Suprapubic skin (tissue), 3 donors: ENCODE measurements around the gene SYNM.

Experiments
- CTCF ChIP-seq, 2 donors: fragments of 200-600 bp in 1 of 2; fragments of 450-650 bp in 1 of 2; sonication (generic) in 1 of 2; IDR thresholded peaks; one replicate each; pipeline ENCODE4 v1.5.1; 2016 to 2019; ENCODE audit warnings: antibody characterized with exemption in 2 of 2, mild to moderate bottlenecking in 1 of 2, moderate library complexity in 1 of 2
- EP300 ChIP-seq: sonication (generic); formaldehyde crosslinking; IDR thresholded peaks from one replicate; pipeline ENCODE4 v1.6.1; 2017; ENCODE audit warnings: antibody characterized with exemption

GRCh38 chr15:99164119-99164518 lies 59.2 kb downstream of the SYNM start:
- TF ChIP-seq CTCF (IDR thresholded peaks at IDR 0.05) (no peak), EP300 (no peak)
